Activated CD4-positive, alpha-beta T cell treated with anti-CD3 and anti-CD28 coated beads for 36 hours (primary cell): Measurements from ENCODE around the gene SRMS. TPM values are rescaled to one million over a fixed set of nuclear protein-coding genes. Genes with fewer than 3 reads are reported as not detected.
A peak's percentile ranks its signal among the peaks of the same experiment; 100 is the strongest.
"Not testable (repeated sequence)": the region's sequence is repeated elsewhere in the genome, so short reads cannot be mapped to it uniquely, and the experiment has no call there.

Experiments used
- ATAC-seq: fragments of 200-7000 bp; cut with Tn5 transposase; one replicate; pipeline ENCODE4 v1.10.0; 2021; ENCODE audit warnings: mild to moderate bottlenecking, moderate library complexity
- CTCF ChIA-PET: fragments of 350-600 bp; sonication (Branson Sonifier 250); formaldehyde crosslinking; loops from one replicate; lab custom pipeline; 2021; ENCODE audit warnings: antibody characterized with exemption; lab: Charles Lee
- POLR2A ChIA-PET: fragments of 350-600 bp; sonication (Branson Sonifier 250); formaldehyde crosslinking; loops from one replicate; lab custom pipeline; 2021; ENCODE audit warnings: antibody characterized with exemption, inconsistent platforms; lab: Charles Lee
- DNase-seq: peaks from one replicate; pipeline ENCODE4 v3.0.0-alpha.2; 2020
- H3K27ac Mint-ChIP-seq: one replicate; pipeline ENCODE4 v1.8.0; 2021; ENCODE audit warnings: mixed read lengths
- H3K27me3 Mint-ChIP-seq: one replicate; pipeline ENCODE4 v1.8.0; 2021; ENCODE audit warnings: mixed read lengths
- H3K36me3 Mint-ChIP-seq: one replicate; pipeline ENCODE4 v1.8.0; 2021; ENCODE audit warnings: low read depth, mixed read lengths
- H3K4me1 Mint-ChIP-seq: one replicate; pipeline ENCODE4 v1.8.0; 2021; ENCODE audit warnings: mixed read lengths
- H3K4me3 Mint-ChIP-seq: one replicate; pipeline ENCODE4 v1.8.0; 2021; ENCODE audit warnings: mild to moderate bottlenecking, moderate library complexity, mixed read lengths
- H3K9me3 Mint-ChIP-seq: one replicate; pipeline ENCODE4 v1.8.0; 2021; ENCODE audit warnings: low read depth, mixed read lengths
- intact Hi-C, 2 experiments: fragments of 100-400 bp; cut with DNase I in 1 of 2; cut with micrococcal nuclease in 1 of 2; formaldehyde crosslinking; loops; one replicate each; pipeline versions ENCODE4 v1.14.2 to v1.15.1; 2022 to 2024; cut with DNase I, micrococcal nuclease
- total RNA-seq, 2 experiments: library from RNA; stranded (reverse); gene quantifications; one replicate each; pipeline ENCODE4 v1.2.3, GENCODE V29; 2021

SRMS gene
- total RNA-seq, 2 experiments from 2014 or later, result not detected

- DNase-seq (no peak), ATAC-seq (no peak)
- Mint-ChIP-seq H3K4me3 (no peak overlapping the region), H3K4me1 (peaks cover 13% of the 10 kb centered on the region), H3K27ac (no peak overlapping the region), H3K36me3 (peaks cover 3% of the 10 kb centered on the region), H3K27me3 (no peaks in the 10 kb centered on the region), H3K9me3 (no peaks in the 10 kb centered on the region)
- intact Hi-C loops, result no loop called here
- CTCF ChIA-PET, result interaction anchor here (0.9 kb wide), 1 partner anchor 75 kb away, joined by 3 read pairs; no protein-coding TSS in a partner anchor
- POLR2A ChIA-PET, result no interaction called here
These were observed 15.8 kb upstream of the SRMS start for GRCh38 chr20:63563225-63563935.

GRCh38 chr20:63562461-63563224 is 15.1 kb upstream of the SRMS start:
- H3K9me3 Mint-ChIP-seq, result no peaks in the 10 kb centered on the region
- POLR2A ChIA-PET, result no interaction called here
- intact Hi-C loops, result no loop called here
- H3K4me3 Mint-ChIP-seq, result no peak overlapping the region
- peaks cover 5% of the 10 kb centered on the region for H3K4me1 Mint-ChIP-seq
- no peak for ATAC-seq
- H3K27me3 Mint-ChIP-seq, result no peaks in the 10 kb centered on the region
- peaks cover 3% of the 10 kb centered on the region for H3K36me3 Mint-ChIP-seq
- H3K27ac Mint-ChIP-seq, result no peak overlapping the region
- CTCF ChIA-PET, result interaction anchor here (0.9 kb wide), 1 partner anchor 76 kb away, joined by 3 read pairs; no protein-coding TSS in a partner anchor
- no peak for DNase-seq

GRCh38 chr20:63561624-63562396 is 14.3 kb upstream of the SRMS start:
- no peak for ATAC-seq
- CTCF ChIA-PET, result interaction anchor here (1.0 kb wide), 1 partner anchor 24 kb away, joined by 3 read pairs; the partner anchor contains the start of gene PTK6

GRCh38 chr20:63560856-63561609 is 13.5 kb upstream of the SRMS start:
- ChIA-PET POLR2A (interaction anchor here (0.7 kb wide), 1 partner anchor 739 kb away, joined by 4 read pairs; no protein-coding TSS in a partner anchor), CTCF (interaction anchor here (1.0 kb wide), 1 partner anchor 23 kb away, joined by 3 read pairs; the partner anchor contains the start of gene PTK6)

More at GRCh38 chr20:63561624-63562396, 14.3 kb upstream of the SRMS start:
- intact Hi-C loops, result no loop called here
- POLR2A ChIA-PET, result no interaction called here
- DNase-seq, result no peak
- Mint-ChIP-seq H3K9me3 (no peaks in the 10 kb centered on the region), H3K4me3 (no peak overlapping the region), H3K27ac (no peak overlapping the region), H3K4me1 (no peaks in the 10 kb centered on the region), H3K36me3 (peaks cover 3% of the 10 kb centered on the region), H3K27me3 (no peaks in the 10 kb centered on the region)

GRCh38 chr20:63560333-63560805 is 12.8 kb upstream of the SRMS start:
- ATAC-seq, result no peak
- POLR2A ChIA-PET, result interaction anchor here (0.7 kb wide), 1 partner anchor 738 kb away, joined by 4 read pairs; no protein-coding TSS in a partner anchor
- Mint-ChIP-seq H3K27me3 (no peaks in the 10 kb centered on the region), H3K36me3 (peaks cover 3% of the 10 kb centered on the region), H3K4me3 (no peak overlapping the region), H3K27ac (no peak overlapping the region), H3K4me1 (no peaks in the 10 kb centered on the region), H3K9me3 (no peaks in the 10 kb centered on the region)
- intact Hi-C loops, result no loop called here
- no peak for DNase-seq
- CTCF ChIA-PET, result no interaction called here

More at GRCh38 chr20:63560856-63561609, 13.5 kb upstream of the SRMS start:
- Mint-ChIP-seq H3K36me3 (peaks cover 3% of the 10 kb centered on the region), H3K4me1 (no peaks in the 10 kb centered on the region), H3K27me3 (no peaks in the 10 kb centered on the region), H3K4me3 (no peak overlapping the region), H3K9me3 (no peaks in the 10 kb centered on the region), H3K27ac (no peak overlapping the region)
- intact Hi-C loops, result no loop called here
- ATAC-seq (no peak), DNase-seq (no peak)

GRCh38 chr20:63559485-63560332 is 12.2 kb upstream of the SRMS start:
- CTCF ChIA-PET, intact Hi-C loops, H3K4me3 Mint-ChIP-seq, ATAC-seq, H3K4me1 Mint-ChIP-seq, H3K36me3 Mint-ChIP-seq, H3K27me3 Mint-ChIP-seq, H3K9me3 Mint-ChIP-seq, POLR2A ChIA-PET, H3K27ac Mint-ChIP-seq: not testable (repeated sequence)
- DNase-seq, result peak; percentile 57

- POLR2A ChIA-PET, result no interaction called here
- H3K4me1 Mint-ChIP-seq, result no peaks in the 10 kb centered on the region
- H3K36me3 Mint-ChIP-seq, result peaks cover 3% of the 10 kb centered on the region
- intact Hi-C loops, result no loop called here
- H3K4me3 Mint-ChIP-seq, result no peak overlapping the region
- no peak overlapping the region for H3K27ac Mint-ChIP-seq
- CTCF ChIA-PET, result no interaction called here
- no peaks in the 10 kb centered on the region for H3K27me3 Mint-ChIP-seq
- H3K9me3 Mint-ChIP-seq, result no peaks in the 10 kb centered on the region
- ATAC-seq, result no peak
- DNase-seq, result no peak
These were observed 11.4 kb upstream of the SRMS start for GRCh38 chr20:63558804-63559484.

GRCh38 chr20:63557481-63557891 is 9.9 kb upstream of the SRMS start:
- POLR2A ChIA-PET, result no interaction called here

GRCh38 chr20:63556873-63557478 is 9.4 kb upstream of the SRMS start:
- Mint-ChIP-seq H3K9me3 (no peaks in the 10 kb centered on the region), H3K27ac (no peak overlapping the region), H3K4me1 (peaks cover 9% of the 10 kb centered on the region), H3K4me3 (no peak overlapping the region), H3K36me3 (peaks cover 3% of the 10 kb centered on the region), H3K27me3 (no peaks in the 10 kb centered on the region)
- CTCF ChIA-PET, result interaction anchor here (0.5 to 0.7 kb wide), 3 partner anchors 35 to 430 kb away, joined by 3 to 4 read pairs (median 3); partner anchors contain the start of gene TPD52L2
- ATAC-seq (no peak), DNase-seq (no peak)
- intact Hi-C loops, result no loop called here
- POLR2A ChIA-PET, result no interaction called here

More at GRCh38 chr20:63557481-63557891, 9.9 kb upstream of the SRMS start:
- no peak for DNase-seq
- no peak overlapping the region for H3K27ac Mint-ChIP-seq
- CTCF ChIA-PET, result no interaction called here
- intact Hi-C loops, result no loop called here
- no peak overlapping the region for H3K4me3 Mint-ChIP-seq
- H3K4me1 Mint-ChIP-seq, result peaks cover 8% of the 10 kb centered on the region
- no peaks in the 10 kb centered on the region for H3K27me3 Mint-ChIP-seq
- H3K36me3 Mint-ChIP-seq, result peaks cover 3% of the 10 kb centered on the region
- ATAC-seq, result no peak
- no peaks in the 10 kb centered on the region for H3K9me3 Mint-ChIP-seq
